HFFc6 (cell line): ENCODE results near the gene SUPT16H. TPM values are rescaled to one million over a fixed set of nuclear protein-coding genes. Genes with fewer than 3 reads are reported as not detected.
A peak's percentile ranks its signal among the peaks of the same experiment; 100 is the strongest.

Experiments
- DNase-seq: peaks from one replicate; pipeline ENCODE4 v3.0.0-alpha.2; 2018
- H3K27ac Mint-ChIP-seq: 2 replicates; pipeline ENCODE4 v1.8.0; 2020; ENCODE audit warnings: mild to moderate bottlenecking, mixed read lengths
- H3K27me3 Mint-ChIP-seq: 2 replicates; pipeline ENCODE4 v1.8.0; 2021; ENCODE audit warnings: mild to moderate bottlenecking, moderate library complexity, mixed read lengths; ENCODE audit not compliant: insufficient read depth
- H3K36me3 Mint-ChIP-seq: 2 replicates; pipeline ENCODE4 v1.8.0; 2021; ENCODE audit warnings: low read depth, mixed read lengths
- H3K4me1 Mint-ChIP-seq: 2 replicates; pipeline ENCODE4 v1.8.0; 2020; ENCODE audit warnings: low read depth, mixed read lengths
- H3K4me3 Mint-ChIP-seq: 2 replicates; pipeline ENCODE4 v1.8.0; 2020; ENCODE audit warnings: mild to moderate bottlenecking, moderate library complexity, mixed read lengths
- H3K9me3 Mint-ChIP-seq: 2 replicates; pipeline ENCODE4 v1.8.0; 2020; ENCODE audit warnings: mild to moderate bottlenecking, mixed read lengths
- total RNA-seq, 6 experiments: library from RNA; stranded (reverse); fragmentation: NEBNext Ultra II Directional; extraction: Animal tissue kit (Norgen Biotek cat#: 25700); gene quantifications; 2 replicates in 1 of 6; 3 replicates in 5 of 6; pipeline ENCODE4 v1.2.3, GENCODE V29; 2021
- TF ChIP-seq, protein P1 (sequence below): fragments of 200-600 bp; sonication (generic); IDR thresholded peaks from 2 replicates; pipeline ENCODE4 v1.5.0; 2021; ENCODE audit warnings: antibody characterized with exemption, mild to moderate bottlenecking

The SUPT16H gene
- total RNA-seq, 6 experiments from 2014 or later: 67.9 to 91.9 (median 86.2) TPM

DNA sequence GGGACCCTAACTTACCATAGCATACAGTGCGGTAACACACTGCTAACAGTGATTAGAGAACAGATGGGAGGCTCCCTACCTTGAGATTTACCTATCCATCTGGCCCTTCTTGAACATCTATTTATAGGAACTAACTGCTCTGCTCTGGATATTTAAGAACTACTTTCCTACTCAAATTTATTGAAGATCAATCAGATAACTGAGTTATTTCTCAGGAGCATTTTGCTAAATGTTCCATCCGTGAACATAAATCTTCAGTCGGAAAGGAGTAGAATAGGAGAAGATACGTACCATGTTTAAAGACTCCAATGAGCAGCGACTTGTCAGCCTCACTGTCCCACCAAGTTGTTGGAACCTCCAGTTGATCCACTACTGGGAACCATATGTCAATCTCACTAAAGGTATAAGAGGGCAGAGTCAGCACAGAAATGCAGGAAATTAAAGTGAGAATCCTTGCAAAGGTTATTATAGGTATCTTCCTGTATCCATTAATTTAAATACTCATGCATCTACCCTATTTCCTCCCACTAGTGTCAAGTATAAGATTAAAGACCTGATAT is 15.6 kb upstream of the SUPT16H start:
- H3K27ac Mint-ChIP-seq: 0 out of 2 replicates have a peak overlapping the region, but pooled peaks have one; percentile 37
- TF ChIP-seq, protein P1, sequence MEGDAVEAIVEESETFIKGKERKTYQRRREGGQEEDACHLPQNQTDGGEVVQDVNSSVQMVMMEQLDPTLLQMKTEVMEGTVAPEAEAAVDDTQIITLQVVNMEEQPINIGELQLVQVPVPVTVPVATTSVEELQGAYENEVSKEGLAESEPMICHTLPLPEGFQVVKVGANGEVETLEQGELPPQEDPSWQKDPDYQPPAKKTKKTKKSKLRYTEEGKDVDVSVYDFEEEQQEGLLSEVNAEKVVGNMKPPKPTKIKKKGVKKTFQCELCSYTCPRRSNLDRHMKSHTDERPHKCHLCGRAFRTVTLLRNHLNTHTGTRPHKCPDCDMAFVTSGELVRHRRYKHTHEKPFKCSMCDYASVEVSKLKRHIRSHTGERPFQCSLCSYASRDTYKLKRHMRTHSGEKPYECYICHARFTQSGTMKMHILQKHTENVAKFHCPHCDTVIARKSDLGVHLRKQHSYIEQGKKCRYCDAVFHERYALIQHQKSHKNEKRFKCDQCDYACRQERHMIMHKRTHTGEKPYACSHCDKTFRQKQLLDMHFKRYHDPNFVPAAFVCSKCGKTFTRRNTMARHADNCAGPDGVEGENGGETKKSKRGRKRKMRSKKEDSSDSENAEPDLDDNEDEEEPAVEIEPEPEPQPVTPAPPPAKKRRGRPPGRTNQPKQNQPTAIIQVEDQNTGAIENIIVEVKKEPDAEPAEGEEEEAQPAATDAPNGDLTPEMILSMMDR: no peak
- H3K4me3 Mint-ChIP-seq: no peak overlapping the region
- H3K4me1 Mint-ChIP-seq: no peaks in the 10 kb centered on the region
- H3K27me3 Mint-ChIP-seq: no peaks in the 10 kb centered on the region
- DNase-seq: no peak
- peaks cover 59% of the 10 kb centered on the region for H3K36me3 Mint-ChIP-seq
- H3K9me3 Mint-ChIP-seq: no peaks in the 10 kb centered on the region

DNA sequence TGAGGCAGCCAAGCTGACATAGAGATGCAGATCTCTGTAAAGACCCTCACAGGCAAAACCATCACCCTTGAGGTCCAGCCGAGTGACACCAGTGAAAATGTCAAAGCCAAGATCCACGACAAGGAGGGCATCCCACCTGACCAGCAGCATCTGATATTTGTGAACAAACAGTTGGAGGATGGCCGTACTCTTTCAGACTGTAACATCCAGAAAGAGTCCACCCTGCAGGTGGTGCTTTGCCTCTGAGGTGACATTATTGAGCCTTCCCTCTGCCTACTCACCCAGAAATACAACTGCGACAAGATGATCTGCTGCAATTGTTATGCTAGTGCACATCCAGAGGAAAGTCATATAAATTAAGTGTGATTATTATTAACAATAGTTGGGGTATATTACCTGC is 15.1 kb upstream of the SUPT16H start:
- TF ChIP-seq, protein P1: no peak
- DNase-seq: no peak
- Mint-ChIP-seq H3K4me3 (no peak overlapping the region), H3K27ac (no peak overlapping the region), H3K27me3 (no peaks in the 10 kb centered on the region), H3K36me3 (peaks cover 64% of the 10 kb centered on the region), H3K4me1 (no peaks in the 10 kb centered on the region), H3K9me3 (no peaks in the 10 kb centered on the region)

DNA sequence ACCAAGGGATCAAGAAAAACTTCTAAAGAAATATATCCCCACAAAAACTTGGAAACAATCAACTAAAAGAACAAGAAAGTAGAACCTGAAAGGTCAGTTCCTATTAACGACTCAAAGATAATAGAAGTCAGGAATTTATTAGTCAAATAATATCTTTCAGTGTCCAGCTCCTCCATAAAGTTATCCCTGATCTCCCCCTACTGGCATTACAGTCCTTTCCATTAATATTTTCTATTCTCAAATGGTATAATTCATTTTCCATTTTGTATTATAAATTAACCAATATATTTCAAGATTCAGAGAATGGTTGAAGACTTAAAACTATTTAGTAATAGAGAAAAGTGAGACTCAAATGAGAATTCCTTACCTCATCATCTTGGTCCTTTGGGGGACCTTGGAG is 11.6 kb upstream of the SUPT16H start:
- H3K27ac Mint-ChIP-seq: no peak overlapping the region

DNA sequence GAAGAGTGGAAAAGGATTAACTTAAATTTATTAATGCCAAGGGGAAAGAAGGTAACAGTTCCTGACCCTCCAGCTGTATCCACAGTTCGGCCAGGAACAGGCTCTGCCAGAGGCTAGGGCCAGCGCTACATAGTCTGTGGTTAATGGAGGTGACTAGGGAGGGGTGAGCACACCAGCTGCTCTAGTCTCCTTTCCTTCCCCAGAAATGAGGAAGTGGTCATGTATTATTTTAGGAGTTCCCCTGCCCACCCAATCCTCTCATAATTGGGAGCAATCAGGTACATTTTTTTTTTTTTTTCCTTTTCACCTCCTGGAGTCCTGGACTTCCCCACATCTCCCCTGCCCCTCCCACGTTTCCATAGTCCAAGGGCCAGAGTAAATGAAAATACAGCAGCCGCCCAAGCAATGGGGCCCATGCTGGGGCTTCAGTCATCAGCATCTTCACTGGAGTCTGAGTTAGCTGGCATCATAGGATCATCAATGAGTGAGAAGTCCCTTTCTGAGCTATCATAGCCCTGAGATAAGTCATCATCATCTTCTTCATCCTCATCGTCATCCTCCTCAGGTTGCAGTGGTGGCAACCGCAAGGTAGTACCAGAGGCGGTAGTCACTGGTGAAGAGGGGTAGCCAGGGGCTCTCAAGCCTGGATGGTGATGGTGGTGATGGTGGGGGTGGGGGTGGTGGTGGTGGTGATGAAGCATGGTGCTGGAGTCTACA is 1.5 kb upstream of the SUPT16H start:
- Mint-ChIP-seq H3K36me3 (peaks cover 24% of the 10 kb centered on the region), H3K4me1 (peaks cover 31% of the 10 kb centered on the region), H3K9me3 (no peaks in the 10 kb centered on the region), H3K27ac (peak overlapping the region; percentile 99), H3K27me3 (peaks cover 12% of the 10 kb centered on the region; the same call in 1 of the 2 replicates), H3K4me3 (peak overlapping the region; percentile 96; the same call in 1 of the 2 replicates)
- TF ChIP-seq, protein P1: no peak
- no peak for DNase-seq

More for the DNA sequence above, 11.6 kb upstream of the SUPT16H start:
- no peak for DNase-seq
- Mint-ChIP-seq H3K9me3 (no peaks in the 10 kb centered on the region), H3K36me3 (peaks cover 64% of the 10 kb centered on the region), H3K4me1 (no peaks in the 10 kb centered on the region), H3K27me3 (peaks cover 3% of the 10 kb centered on the region), H3K4me3 (no peak overlapping the region)
- TF ChIP-seq, protein P1: peak; percentile 52

DNA sequence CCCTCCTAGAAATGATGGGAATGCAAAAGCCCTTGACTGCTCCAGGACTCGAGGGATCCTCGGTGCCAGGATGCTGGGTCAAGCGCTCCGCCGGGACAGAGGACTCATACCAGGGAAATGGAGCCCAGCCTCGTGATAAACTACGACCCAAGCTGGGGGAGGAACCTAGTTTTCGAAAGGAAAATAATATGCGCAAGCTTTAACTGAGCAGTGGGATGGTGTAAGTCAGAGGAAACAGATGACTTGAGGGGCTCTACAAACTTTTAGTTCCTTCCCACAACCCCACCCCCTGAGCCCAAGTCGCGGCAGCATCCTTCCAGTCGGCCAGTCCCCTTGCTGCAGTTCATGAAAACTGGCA is 654 bp upstream of the SUPT16H start:
- DNase-seq: no peak
- Mint-ChIP-seq H3K36me3 (peaks cover 24% of the 10 kb centered on the region), H3K4me1 (peaks cover 39% of the 10 kb centered on the region), H3K9me3 (no peaks in the 10 kb centered on the region), H3K27me3 (peaks cover 12% of the 10 kb centered on the region; the same call in 1 of the 2 replicates), H3K27ac (peak overlapping the region; percentile 99), H3K4me3 (peak overlapping the region; percentile 96)
- TF ChIP-seq, protein P1: no peak
